BJ (cell line): ENCODE results near the gene FMNL2. TPM values are rescaled to one million over a fixed set of nuclear protein-coding genes. Genes with fewer than 3 reads are reported as not detected.
A peak's percentile ranks its signal among the peaks of the same experiment; 100 is the strongest.

ENCODE experiments used
- CTCF ChIA-PET: fragments of 350-600 bp; formaldehyde crosslinking; extraction: SDS; loops from one replicate; lab custom pipeline; 2021; ENCODE audit warnings: antibody characterized with exemption, inconsistent platforms; lab: Yijun Ruan, JAX
- POLR2A ChIA-PET: fragments of 300-600 bp; sonication (Branson Sonifier 250); formaldehyde crosslinking; extraction: SDS; loops from one replicate; lab custom pipeline; 2021; ENCODE audit warnings: antibody characterized with exemption; lab: Charles Lee
- DNase-seq: peaks from one replicate; pipeline ENCODE4 v3.0.0-alpha.2; 2011; ENCODE audit warnings: low read depth
- H3K27me3 ChIP-seq: 2 replicates; pipeline ENCODE4 v1.6.0; 2011; ENCODE audit warnings: low read length; ENCODE audit not compliant: control insufficient read depth, insufficient read depth
- H3K36me3 ChIP-seq: 2 replicates; pipeline ENCODE4 v1.5.1; 2011; ENCODE audit warnings: low read length; ENCODE audit not compliant: control insufficient read depth, insufficient read depth
- H3K4me3 ChIP-seq: 2 replicates; pipeline ENCODE4 v1.5.1; 2011; ENCODE audit warnings: low read depth, mild to moderate bottlenecking, control low read depth, low read length
- polyA plus RNA-seq: library from polyadenylated mRNA; depleted of rRNA; stranded (reverse); fragments of >200 nt; gene quantifications from 2 replicates; pipeline ENCODE4 v1.2.3, GENCODE V29; 2011
- TF ChIP-seq, protein P1 (sequence below): IDR thresholded peaks from 2 replicates; pipeline ENCODE4 v1.5.1; 2011; ENCODE audit warnings: low read depth, mild to moderate bottlenecking, control low read depth, inconsistent platforms, low read length, moderate library complexity; ENCODE audit not compliant: insufficient read depth

Gene FMNL2
- polyA plus RNA-seq, 1 experiment = 2.4 TPM

DNA sequence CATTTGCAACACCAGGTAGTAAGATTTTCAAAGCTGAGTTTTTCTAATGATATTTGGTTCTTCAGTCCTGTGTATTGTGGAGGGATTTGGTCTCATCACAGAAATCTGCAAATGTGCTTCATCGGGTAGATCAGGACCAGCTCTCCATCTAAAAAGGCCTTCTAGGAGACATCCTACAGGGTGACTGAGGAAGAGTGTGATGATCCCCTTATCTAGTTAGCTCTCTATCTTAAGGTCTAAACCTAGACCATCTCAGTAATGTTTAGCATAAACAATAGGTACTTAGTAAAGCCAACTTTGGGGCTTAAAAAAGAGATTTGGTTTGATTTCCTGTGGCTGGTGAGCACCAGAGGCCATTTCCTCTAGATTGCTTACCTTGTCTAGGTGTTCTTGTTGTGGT is 237.1 kb downstream of the FMNL2 start:
- H3K36me3 ChIP-seq = no peaks in the 10 kb centered on the region
- ChIA-PET CTCF (interaction anchor here (1.5 kb wide), 1 partner anchor 126 kb away, joined by 4 read pairs; no protein-coding TSS in a partner anchor), POLR2A (no interaction called here)
- DNase-seq = no peak
- no peaks in the 10 kb centered on the region for H3K27me3 ChIP-seq
- TF ChIP-seq, protein P1, sequence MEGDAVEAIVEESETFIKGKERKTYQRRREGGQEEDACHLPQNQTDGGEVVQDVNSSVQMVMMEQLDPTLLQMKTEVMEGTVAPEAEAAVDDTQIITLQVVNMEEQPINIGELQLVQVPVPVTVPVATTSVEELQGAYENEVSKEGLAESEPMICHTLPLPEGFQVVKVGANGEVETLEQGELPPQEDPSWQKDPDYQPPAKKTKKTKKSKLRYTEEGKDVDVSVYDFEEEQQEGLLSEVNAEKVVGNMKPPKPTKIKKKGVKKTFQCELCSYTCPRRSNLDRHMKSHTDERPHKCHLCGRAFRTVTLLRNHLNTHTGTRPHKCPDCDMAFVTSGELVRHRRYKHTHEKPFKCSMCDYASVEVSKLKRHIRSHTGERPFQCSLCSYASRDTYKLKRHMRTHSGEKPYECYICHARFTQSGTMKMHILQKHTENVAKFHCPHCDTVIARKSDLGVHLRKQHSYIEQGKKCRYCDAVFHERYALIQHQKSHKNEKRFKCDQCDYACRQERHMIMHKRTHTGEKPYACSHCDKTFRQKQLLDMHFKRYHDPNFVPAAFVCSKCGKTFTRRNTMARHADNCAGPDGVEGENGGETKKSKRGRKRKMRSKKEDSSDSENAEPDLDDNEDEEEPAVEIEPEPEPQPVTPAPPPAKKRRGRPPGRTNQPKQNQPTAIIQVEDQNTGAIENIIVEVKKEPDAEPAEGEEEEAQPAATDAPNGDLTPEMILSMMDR = no peak
- no peak overlapping the region for H3K4me3 ChIP-seq

DNA sequence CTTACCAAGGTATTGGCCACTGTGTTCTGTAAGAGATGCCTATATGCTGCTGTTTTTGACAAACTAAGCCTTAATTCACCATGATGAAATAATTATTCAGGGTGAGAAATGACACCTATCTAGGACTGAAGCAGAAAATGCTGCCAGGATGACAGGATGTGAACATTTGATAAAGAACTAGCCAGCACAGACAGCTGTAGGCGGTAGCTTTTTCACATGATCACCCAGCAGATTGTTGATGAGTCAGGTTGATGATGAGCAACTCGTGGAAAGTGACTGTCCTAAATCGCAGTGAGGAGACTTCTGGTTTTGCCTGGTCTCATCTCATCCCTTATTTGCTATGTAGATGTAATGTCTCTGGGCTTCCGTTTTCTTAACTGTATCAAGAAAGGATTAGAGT is 238.2 kb downstream of the FMNL2 start:
- H3K27me3 ChIP-seq = no peaks in the 10 kb centered on the region
- no peak overlapping the region for H3K4me3 ChIP-seq
- DNase-seq = peak; percentile 54
- ChIA-PET CTCF (no interaction called here), POLR2A (no interaction called here)
- H3K36me3 ChIP-seq = no peaks in the 10 kb centered on the region
- TF ChIP-seq, protein P1 = no peak

DNA sequence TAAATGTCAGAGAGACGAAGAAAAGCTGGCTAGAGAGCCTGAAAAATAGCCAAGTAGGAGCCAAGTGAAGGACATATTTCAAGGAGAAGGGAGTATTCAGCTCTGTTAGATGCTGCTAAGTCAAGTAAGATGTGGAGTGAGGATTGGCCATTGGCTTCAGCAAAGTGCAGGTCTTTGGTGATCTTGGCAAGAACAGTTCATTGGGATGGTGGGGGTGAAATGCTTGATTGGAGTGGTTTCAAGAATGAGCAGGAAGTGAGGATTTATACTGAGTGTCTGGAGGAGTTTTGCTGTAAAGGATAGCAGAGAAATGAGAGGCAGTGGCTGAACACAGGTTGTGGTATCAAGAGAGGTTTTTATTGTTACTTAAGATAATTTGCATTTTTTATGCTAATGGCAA is 242.6 kb downstream of the FMNL2 start:
- TF ChIP-seq, protein P1 = no peak
- no peaks in the 10 kb centered on the region for H3K27me3 ChIP-seq
- POLR2A ChIA-PET = no interaction called here
- CTCF ChIA-PET = no interaction called here
- DNase-seq = no peak
- no peaks in the 10 kb centered on the region for H3K36me3 ChIP-seq
- no peak overlapping the region for H3K4me3 ChIP-seq

DNA sequence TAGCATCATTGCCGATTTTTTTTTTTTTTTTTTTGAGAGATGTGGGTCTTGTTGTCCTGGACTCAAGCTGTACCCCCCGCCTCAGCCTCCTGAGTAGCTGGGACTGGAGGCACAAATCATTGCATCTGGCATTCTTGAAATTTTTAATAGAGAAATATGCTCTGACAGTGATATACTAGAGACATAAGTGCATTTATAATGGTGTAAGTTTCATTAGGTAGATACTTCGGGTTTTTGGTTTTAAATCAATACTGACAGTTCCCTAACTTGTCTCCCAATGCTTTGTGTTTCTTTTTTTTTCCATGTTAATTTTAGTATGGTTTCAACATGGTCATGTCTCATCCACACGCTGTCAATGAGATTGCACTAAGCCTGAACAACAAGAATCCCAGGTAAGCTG is 243.6 kb downstream of the FMNL2 start:
- CTCF ChIA-PET = interaction anchor here (0.6 to 1.2 kb wide), 2 partner anchors 49 to 115 kb away, joined by 3 read pairs; no protein-coding TSS in a partner anchor
- POLR2A ChIA-PET = no interaction called here
- no peak for DNase-seq
- TF ChIP-seq, protein P1 = no peak
- Histone ChIP-seq H3K36me3 (no peaks in the 10 kb centered on the region), H3K27me3 (no peaks in the 10 kb centered on the region), H3K4me3 (no peak overlapping the region)

DNA sequence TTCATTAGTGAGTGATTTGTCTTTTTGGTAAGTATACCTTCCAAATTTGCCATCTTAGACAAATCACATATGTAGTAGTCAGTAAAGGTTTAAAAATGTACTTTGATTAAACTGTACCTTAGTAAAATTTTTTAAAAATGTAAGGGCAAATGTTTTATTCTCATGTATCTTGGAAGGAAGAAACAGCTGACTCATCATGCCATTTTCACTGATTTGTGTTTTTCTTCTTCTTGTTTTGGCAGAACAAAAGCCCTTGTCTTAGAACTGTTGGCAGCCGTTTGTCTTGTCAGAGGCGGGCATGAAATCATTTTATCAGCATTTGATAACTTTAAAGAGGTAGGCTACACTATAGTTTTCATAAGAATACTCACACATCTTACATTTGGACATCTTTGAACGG is 245.7 kb downstream of the FMNL2 start:
- ChIA-PET POLR2A (no interaction called here), CTCF (interaction anchor here (0.5 kb wide), 1 partner anchor 273 kb away, joined by 3 read pairs; no protein-coding TSS in a partner anchor)
- H3K27me3 ChIP-seq = no peaks in the 10 kb centered on the region
- H3K4me3 ChIP-seq = no peak overlapping the region
- DNase-seq = no peak
- TF ChIP-seq, protein P1 = no peak
- H3K36me3 ChIP-seq = no peaks in the 10 kb centered on the region
